Measurements from ENCODE around the gene PLSCR1.

DNA sequence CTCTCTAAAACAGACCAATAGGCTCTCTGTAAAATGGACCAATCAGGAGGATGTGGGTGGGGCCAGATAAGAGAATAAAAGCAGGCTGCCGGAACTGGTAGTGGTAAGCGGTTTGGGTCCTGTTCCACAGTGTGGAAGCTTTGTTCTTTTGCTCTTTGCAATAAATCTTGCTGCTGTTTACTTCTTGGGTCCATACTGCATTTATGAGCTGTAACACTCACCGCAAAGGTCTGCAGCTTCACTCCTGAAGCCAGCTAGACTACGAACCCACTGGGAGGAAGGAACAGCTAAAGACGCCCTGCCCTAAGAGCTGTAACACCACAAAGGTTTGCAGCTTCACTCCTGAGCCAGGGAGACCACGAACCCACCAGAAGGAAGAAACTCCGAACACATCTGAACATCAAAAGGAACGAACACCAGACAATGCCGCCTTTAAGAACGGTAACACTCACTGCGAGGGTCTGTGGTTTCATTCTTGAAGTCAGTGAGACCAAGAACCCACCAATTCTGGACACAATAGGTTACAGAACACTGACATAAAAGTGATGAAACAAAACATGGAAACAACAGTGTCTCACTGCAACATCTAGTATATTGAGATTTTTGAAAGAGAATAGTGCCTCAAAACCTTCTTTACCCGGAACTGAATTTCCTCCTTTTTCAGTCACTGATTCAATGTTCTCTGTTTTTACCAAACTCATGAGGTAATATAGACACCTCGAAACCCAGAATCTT lies 46.2 kb downstream of the PLSCR1 start:
- TF ChIP-seq, protein P1, sequence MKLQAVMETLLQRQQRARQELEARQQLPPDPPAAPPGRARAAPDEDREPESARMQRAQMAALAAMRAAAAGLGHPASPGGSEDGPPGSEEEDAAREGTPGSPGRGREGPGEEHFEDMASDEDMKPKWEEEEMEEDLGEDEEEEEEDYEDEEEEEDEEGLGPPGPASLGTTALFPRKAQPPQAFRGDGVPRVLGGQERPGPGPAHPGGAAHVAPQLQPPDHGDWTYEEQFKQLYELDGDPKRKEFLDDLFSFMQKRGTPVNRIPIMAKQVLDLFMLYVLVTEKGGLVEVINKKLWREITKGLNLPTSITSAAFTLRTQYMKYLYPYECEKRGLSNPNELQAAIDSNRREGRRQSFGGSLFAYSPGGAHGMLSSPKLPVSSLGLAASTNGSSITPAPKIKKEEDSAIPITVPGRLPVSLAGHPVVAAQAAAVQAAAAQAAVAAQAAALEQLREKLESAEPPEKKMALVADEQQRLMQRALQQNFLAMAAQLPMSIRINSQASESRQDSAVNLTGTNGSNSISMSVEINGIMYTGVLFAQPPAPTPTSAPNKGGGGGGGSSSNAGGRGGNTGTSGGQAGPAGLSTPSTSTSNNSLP (IDR thresholded peaks at IDR 0.05; ENCODE audit: borderline replicate concordance, low read depth, low read length): no peak
- TF ChIP-seq, protein P2, sequence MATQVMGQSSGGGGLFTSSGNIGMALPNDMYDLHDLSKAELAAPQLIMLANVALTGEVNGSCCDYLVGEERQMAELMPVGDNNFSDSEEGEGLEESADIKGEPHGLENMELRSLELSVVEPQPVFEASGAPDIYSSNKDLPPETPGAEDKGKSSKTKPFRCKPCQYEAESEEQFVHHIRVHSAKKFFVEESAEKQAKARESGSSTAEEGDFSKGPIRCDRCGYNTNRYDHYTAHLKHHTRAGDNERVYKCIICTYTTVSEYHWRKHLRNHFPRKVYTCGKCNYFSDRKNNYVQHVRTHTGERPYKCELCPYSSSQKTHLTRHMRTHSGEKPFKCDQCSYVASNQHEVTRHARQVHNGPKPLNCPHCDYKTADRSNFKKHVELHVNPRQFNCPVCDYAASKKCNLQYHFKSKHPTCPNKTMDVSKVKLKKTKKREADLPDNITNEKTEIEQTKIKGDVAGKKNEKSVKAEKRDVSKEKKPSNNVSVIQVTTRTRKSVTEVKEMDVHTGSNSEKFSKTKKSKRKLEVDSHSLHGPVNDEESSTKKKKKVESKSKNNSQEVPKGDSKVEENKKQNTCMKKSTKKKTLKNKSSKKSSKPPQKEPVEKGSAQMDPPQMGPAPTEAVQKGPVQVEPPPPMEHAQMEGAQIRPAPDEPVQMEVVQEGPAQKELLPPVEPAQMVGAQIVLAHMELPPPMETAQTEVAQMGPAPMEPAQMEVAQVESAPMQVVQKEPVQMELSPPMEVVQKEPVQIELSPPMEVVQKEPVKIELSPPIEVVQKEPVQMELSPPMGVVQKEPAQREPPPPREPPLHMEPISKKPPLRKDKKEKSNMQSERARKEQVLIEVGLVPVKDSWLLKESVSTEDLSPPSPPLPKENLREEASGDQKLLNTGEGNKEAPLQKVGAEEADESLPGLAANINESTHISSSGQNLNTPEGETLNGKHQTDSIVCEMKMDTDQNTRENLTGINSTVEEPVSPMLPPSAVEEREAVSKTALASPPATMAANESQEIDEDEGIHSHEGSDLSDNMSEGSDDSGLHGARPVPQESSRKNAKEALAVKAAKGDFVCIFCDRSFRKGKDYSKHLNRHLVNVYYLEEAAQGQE (IDR thresholded peaks at IDR 0.05; ENCODE audit: borderline replicate concordance): no peak
- TF ChIP-seq, protein P2 (CRISPR knock-in tag; IDR thresholded peaks at IDR 0.05; ENCODE audit: low read depth): no peak
- TF ChIP-seq EP300 (IDR thresholded peaks at IDR 0.05; ENCODE audit: low read length) (no peak), FOXP4 (CRISPR knock-in tag; IDR thresholded peaks at IDR 0.05; ENCODE audit: borderline replicate concordance) (no peak), RBM17 (IDR thresholded peaks at IDR 0.05; ENCODE audit: borderline replicate concordance, low read depth, low read length) (no peak), OTX1 (CRISPR knock-in tag; IDR thresholded peaks at IDR 0.05) (no peak)

Measured in K562 (cell line).